GM19397 (cell line): ENCODE measurements around the gene DYSF.
"Not testable (repeated sequence)": the region's sequence is repeated elsewhere in the genome, so short reads cannot be mapped to it uniquely, and the experiment has no call there.

ENCODE experiments used
- ATAC-seq: cut with Tn5 transposase; IDR thresholded peaks from one replicate; pipeline ENCODE4 v1.9.1; 2021; ENCODE audit warnings: mild to moderate bottlenecking, moderate library complexity; ENCODE audit not compliant: unreplicated experiment

DYSF gene

DNA sequence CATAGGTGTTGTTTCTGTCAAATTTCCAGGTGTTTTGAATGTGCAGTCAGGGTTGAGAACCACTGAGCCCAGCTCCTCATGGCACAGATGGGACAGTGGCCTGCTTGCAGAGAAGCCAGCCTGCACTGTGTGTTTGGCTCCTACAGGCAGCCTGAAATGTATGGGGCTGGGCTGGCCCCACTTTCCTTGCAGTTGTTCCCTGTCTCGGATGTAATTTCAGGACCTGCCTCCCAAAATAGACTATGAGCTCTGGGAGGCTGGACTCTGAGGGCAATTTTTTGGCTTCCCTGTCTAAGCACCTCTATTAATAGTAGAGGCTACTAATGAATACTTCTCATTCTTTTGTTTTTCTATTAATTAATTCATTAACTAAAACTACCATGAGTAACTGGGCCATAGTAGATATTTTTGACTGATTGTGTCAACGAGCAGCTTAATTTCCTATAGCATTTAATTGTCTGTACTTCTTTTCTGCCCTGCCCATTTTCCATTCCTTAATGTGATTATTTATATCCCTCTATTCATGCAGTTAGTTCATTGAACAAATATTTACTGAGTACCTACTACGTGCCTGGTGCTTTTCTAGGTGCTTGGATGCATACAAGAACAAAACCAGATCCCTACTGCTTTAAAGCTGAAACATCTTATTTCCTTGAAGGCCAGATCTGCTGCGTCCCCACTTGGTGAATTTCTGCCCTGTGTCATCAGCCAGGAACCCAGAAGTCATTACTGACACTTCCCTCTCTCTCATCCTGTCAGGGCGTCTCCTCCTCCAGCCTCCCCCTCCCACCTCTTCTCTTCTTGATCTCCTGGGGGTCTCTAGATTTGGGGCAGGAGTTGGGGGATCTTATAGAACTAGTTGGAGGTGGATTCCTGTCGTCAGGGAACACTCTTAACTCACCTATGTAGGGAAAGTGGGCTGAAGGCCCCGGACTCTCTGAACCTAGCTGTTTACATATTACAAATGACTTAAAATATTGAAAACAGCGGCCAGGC is 16.3 kb downstream of the DYSF start:
- ATAC-seq, result no peak

DNA sequence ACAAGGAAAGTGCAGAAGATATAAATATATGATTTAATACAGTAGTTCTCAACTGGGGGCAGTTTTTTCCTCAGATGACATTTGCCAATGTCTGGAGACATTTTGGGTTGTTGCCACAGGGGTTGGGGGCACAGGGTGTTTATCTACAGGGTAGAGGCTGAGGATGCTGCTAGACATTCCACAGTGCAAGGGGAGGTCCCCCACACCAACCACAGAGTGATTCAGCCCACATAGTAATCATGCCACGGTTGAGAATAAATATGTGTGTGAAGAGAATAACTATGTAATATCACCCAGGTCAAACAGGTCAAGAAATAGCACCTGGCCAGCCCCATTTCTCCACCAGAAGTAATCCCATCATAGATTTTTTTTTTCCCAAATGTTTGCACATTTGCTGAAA is 17.9 kb downstream of the DYSF start:
- no peak for ATAC-seq

DNA sequence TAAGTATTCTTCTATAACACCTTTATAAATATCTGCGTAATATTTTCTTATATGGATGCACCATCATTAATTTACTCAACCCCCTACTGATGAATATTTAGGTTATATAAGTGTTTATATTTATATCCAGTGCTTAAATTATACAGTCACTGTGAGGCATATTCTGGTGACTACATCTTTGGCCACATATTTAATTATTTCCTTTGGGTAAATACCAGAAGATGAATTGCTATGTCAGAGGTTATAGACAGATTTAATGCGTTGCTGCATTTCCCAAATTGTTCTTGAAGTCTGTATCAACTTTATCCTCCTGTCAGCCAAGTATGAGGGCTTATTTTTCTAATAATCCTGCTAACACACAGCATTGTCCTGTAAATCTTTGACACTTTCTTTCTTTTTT is 18.7 kb downstream of the DYSF start:
- no peak for ATAC-seq

DNA sequence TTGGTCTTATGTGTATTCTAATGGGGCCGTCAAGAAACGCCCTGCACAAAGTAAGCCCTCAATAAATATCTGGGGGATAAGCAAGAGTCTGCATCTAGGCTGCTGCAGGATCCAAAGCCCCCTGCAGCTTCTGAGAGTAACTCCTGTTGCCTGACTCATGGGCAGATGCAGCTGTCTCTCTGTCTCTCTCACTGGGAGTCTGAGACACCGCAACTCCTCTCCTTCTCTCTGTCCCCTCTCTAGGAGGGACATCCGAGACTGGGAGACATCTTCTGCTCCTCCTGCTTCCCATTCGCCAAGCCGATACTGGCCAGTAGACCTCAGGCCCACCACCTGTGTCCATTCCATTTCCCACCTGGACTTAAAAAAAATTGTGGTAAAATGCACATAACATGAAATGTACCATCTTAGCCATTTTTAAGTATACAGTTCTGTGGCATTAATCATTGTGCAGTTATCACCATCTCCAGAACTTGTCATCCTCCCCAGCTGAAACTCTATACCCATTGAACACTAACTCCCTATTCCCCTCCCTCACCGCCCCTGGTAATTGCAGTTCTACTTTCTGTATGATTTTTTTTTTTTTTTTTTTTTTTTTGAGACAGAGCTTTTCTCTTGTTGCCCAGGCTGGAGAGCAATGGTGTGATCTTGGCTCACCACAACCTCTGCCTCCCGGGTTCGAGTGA is 20.1 kb downstream of the DYSF start:
- no peak for ATAC-seq

DNA sequence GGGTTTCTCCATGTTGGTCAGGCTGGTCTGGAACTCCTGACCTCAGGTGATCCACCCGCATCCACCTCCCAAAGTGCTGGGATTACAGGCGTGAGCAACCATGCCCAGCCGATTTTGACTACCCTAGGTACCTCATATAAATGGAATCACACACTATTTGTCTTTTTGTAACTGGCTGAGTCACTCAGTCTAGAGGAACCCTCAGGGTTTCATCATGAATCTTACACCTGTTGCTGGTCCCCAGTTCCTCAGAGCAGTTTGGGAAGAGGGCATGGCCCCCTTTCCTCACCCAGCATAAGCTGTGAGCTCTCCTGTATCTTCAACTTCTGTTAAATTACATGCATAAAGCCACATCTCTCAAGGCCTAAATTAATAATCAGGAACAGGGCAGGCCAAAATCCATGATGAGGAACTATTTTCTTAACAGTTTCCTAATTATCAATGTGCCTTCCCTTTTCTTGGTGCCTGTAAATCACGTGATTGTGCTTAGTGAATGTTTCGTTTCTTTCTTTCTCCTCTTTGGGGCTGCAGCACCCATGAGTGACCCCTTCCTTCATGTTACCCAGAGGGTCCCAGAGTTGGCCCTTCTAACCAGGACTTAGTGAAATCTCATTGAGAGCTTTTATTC is 20.9 kb downstream of the DYSF start:
- no peak for ATAC-seq

DNA sequence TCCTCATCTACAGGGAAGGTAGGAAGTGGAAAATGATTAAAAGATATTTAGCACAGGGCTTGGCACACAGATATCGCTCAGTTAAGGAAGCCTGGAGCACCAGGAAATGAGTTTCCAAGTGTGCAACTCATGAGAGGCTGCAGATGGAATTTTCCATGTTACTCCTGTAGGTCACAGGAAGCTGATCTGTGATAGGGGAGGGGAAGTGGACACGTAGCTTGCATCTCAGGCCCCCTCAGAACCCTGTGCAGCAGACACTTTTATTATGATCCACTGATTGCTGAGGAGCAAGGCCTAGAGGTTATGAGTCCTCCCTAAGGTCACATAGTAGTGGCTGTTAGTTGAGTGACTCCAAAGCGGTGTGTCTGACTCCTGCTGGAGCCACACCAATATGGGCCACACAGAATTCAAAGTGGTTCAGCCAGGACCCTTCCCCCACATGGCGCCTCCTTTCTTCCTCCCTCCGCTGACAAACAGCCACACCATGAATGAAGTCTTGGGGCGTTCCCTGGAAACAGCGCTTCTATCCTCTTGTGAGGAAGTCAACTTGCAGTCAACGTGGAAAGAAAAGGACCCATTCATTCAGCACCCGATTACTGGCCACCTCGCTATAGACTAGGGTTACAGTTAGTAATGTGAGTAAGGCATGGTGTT is 21.5 kb downstream of the DYSF start:
- no peak for ATAC-seq

DNA sequence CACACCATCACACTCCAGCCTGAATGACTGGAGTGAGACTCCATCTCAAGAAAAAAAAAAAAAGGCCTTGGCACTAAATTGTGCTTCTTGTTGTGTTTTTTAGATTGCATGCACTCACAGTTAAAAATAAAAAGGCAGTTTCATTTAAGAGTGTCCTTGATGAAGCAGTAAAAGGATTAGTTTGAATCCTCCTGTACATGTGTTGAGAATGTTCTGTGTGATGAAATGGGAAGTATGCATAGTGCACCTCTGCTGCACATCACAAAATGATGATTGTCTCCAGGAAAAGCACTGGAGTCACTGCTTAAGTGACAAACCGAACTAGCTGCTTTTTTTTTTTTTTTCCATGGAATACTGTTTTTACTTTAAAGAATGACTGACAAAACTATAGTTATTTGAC is 23.1 kb downstream of the DYSF start:
- ATAC-seq, result no peak

DNA sequence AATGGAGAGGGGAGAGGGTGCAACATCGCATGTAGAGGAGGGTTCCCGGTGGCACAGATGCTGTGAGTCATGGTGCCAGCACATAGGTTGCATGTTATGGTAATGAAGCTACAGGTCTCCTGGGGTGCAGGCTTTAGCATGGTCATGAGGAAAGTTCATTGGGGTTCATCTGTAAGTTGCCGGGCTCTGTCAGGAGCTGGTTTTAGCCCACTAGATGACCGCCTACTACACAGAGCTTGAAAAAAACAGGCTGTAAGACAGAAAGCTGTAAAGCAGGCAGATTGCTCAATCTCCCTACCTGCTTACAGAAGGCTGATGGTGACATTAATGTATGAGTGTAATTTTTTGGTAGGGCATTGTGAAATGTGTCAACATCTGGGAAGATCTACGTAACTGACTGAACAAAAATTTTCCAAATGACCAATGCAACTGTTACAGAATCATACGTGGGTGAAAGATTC is 23.9 kb downstream of the DYSF start:
- no peak for ATAC-seq

DNA sequence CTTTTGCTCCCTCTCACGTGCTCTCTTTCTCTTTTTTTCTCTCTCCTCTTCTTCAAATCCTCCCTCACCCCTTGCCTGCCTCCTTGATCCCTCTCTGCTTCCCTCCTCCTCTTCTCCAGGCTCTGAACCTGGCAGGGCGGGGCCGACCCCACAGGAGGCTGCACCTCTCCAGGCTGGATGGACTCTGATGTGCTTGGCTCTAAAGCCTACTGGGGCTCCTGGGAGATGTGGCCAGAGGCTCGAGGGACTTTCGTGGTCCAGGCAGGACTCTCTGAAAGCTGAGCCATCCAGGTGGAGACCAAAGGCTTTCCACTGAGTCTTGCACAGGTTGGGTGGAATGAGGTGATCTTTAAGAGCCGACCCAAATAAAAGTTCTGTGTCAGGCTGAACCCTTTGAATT is 25.4 kb downstream of the DYSF start:
- ATAC-seq, result no peak

DNA sequence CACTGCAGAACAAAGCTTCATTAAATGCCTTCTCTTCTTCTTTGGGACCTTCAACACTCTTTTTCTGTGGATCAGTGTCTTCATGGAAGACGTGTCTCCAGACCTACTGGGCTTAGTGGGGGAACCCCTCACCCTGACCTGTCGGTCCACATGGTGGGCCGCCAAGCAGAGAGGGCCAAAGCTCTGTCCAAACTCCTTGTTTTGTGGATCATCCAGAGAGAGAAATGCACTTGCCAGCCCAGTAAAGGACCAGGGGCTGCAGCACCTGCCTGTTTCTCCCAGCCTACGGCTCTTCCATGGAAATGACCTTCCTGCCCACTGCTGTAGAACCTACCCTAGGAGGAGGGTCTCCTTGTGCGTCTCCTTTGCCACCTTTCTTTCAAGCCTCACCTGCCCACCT is 25.9 kb downstream of the DYSF start:
- ATAC-seq, result no peak

DNA sequence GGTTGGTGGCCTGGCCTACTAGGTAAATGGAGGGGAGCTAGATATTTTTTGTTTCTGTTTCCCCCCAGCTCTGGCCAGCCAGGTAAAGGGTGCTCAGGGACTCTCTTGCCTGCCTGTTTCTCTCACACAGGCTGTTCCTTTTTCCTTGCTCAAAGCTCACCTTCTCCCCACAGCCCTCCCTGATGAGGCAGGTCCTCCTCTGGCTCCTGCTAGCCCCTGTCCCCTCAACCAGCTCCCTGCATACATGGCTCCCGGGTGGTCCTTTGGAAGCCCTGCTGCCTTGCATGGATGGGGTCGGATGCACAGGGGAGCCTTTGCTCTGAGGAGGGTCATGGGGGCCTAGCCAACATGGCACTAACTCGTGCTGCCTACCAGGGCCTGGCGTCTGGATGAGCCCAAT is 27.8 kb downstream of the DYSF start:
- no peak for ATAC-seq

DNA sequence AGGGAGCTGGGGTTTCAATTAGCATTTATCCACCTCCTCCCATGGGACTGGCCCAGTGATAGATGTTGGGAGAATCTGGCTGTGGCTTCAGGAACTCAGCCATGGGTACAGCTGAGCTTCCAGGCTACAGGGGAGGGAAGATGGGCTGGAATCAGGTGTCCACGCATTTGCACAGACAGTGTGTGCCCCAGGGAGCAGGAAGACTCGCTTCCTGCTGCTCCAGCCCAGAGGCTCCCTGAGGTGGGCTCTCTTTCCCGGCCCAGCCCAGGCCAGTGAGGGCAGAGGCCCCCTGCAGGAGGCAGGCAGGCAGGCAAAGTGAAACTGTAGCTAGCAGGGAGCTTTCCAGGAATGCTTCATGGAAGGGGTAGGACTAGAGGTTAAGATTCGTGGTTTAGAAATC is 28.7 kb downstream of the DYSF start:
- no peak for ATAC-seq

DNA sequence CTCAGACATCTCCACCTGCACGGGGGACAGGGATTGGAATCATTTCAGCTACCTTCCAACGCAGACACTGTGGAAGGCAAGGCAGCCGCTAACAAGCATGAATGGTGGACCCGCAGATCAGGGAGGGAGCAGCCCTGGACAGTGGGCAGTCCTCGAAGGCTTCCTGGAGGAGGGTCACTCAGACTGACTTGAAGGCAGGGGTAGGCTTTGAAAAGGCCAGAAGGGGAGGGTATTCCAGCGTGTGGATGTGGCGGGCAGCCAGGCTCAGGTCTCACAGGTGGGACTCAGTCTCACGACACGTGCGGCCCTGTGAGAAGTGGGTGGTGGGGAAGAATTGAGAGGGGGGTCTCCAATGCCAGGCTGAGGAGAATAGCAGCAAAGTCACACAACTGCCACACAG is 29.9 kb downstream of the DYSF start:
- ATAC-seq, result no peak

DNA sequence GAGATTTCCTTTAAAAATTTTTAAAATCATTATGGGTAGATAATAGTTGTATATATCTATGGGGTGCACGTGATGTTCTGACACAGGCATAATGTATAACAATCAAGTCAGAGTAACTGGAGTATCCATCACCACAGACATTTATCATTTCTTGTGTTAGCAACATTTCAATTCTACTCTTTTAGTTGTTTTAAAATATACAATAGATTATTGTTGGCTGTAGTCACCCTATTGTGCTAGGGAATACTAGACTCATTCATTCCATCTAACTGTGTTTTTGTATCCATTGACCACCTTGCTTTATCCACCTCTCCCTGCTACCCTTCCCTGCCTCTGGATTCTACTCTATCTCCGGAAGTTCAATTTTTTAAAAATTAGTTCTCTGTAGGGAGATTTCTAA is 31.0 kb downstream of the DYSF start:
- ATAC-seq, result no peak

DNA sequence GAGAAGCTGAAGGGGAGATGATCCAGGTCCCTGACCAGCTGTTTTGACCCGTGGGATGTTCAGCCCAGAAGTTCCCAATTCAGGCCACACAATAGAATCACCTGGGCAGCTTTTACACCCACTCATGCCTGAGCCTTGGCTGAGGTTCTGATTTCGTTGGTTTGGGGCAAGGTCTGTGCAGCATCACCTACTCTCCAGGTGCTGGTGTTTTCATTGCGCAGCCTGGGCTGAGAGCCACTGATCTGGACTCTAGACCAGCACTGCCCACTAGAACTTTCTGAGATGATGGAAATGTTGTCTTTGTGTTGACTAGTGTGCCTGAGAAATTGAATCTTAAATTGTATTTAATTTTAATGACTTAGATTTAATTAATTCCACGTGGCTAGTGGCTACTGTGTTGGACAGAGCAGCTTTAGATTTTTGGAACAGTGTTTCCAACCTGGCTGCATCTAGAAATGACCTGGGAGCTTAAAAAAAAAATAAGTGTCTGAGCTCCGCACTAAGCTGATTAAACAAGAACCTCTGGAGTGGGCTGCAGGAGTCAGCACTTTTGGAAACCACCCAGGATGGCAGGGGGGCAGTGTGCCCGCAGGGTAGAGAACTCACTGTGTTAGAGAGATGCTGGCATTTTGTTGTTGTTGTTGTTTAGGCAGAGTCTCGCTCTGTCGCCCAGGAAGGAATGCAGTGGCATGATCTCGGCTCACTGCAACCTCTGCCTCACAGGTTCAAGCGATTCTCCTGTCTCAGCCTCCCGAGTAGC is 33.7 kb downstream of the DYSF start:
- ATAC-seq, result no peak

DNA sequence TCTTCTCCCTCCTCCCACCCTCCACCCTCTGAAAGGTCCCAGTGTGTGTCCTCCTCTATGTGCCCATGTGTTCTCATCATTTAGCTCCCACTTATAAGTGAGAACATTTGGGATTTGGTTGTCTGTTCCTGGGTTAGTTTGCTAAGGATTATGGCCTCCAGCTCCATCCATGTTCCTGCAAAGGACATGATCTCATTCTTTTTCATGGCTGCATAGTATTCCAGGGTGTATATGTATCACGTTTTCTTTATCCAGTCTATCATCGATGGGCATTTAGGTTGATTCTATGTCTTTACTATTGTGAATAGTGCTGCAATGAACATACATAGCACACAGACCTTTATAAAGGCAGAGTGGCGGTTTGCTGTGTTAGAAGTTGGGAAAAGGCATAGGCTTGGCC is 38.2 kb downstream of the DYSF start:
- not testable (repeated sequence) for ATAC-seq

DNA sequence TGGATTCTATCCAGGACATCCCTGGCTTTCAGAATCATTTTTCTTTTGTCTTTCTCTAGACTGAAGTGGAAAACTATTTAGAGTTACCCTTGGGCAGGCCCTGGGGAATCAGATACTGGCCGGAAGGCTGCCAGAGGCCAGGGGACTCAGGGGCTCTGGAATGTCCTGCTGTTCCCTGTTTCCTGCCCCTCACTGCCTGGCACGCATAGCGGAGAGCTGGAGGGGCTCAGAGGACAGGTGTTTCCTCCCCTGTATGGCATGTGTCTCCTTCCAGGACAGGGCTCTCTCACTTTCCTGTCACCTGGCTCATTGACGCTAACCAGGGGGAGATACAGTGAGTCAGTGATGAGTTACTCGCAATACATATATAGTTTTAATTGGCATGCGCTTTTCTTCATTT is 38.8 kb downstream of the DYSF start:
- no peak for ATAC-seq

DNA sequence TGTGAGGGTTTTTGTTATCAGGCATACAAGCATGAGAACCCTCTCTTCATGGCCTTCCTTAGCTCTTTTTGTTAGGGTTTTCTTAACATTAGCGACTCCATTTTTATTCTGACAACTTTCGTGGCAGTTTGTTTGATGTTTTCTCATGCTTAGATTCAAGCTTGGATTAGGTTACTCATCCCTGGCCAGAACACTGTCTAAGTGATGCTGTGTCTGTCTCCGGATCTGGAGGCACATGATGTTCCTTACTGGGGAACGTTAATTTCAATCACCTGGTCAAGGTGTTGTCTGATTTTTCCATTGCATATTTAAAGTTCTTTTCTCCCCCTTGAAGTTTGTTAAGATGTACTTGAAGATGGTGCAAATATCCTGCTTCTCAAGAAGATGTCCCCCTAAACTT is 40.7 kb downstream of the DYSF start:
- no peak for ATAC-seq

DNA sequence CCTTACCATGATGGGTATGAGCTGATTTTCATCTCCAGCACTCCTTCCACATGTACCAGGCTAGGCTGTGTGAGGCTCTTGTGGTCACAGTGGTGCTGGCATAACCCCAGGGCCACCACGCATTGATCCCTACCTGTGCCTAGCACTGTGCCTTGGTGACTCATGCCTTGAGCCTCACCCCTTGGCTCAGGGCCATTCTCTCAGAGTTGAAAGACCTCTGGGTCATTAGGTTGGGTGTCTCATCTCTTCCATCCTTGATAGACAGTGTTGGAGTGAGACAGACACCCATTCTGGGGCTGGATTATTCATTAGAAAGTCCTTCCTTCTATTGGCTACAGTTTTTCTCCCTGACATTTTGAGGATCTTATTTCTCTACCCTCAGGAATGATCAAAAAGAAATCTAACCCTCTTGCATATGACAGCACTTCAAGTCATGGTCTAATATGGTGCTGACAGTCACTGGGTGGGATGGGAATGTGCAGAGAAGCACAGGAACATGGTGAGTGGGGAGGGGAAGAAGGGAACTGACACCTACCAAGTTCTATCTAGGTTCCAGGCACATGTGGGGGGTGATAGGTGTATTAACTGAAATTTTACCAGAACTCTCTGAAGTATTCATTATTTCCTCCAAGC is 41.3 kb downstream of the DYSF start:
- ATAC-seq, result no peak

DNA sequence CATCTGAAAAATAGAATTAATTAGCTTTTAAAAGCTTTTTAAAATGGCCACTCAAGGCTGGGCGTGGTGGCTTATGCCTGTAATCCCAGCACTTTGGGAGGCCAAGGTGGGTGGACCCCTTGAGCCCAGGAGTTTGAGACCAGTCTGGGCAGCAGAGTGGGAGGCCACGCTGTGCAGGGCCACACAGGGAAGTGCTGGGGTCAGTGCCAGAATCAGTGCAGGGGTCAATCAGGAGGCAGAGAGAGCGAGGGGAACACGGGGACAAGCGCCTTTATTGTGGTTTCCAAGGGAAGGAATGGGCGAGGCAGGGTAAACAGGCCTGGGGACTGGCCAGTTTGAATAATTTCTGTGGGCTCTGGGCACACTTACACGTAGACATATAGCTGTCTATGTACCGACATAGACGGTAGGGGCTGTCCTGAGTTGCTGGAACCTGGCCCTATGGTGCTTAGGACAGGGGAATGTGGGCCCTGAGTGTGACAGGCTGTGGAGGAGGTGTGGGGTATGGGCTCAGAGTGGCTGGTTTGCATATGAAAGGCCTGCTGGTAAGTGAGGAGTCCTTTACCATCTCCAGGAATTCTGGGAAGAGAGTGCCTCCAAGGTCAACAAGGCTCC is 42.9 kb downstream of the DYSF start:
- ATAC-seq, result no peak
